H7 (cell line): ENCODE results near the gene MAP6D1. TPM values are rescaled to one million over a fixed set of nuclear protein-coding genes. Genes with fewer than 3 reads are reported as not detected.

Experiments used
- DNase-seq: peaks from one replicate; pipeline ENCODE4 v3.0.0; 2012
- H3K27me3 ChIP-seq: 2 replicates; pipeline ENCODE4 v1.6.0; 2011; ENCODE audit warnings: mild to moderate bottlenecking, low read length; ENCODE audit not compliant: control insufficient read depth, insufficient read depth
- H3K36me3 ChIP-seq: replicated peaks from 2 replicates; pipeline ENCODE4 v1.5.1; 2011; ENCODE audit warnings: low read length; ENCODE audit not compliant: control insufficient read depth, insufficient read depth
- H3K4me3 ChIP-seq: 2 replicates; pipeline ENCODE4 v1.5.1; 2011; ENCODE audit warnings: low read depth, mild to moderate bottlenecking, control low read depth, low read length, moderate library complexity; ENCODE audit not compliant: insufficient read depth
- total RNA-seq: library from RNA; depleted of rRNA; stranded (reverse); fragments of >200 nt; shearing (Covaris generic); gene quantifications from 2 replicates; pipeline ENCODE4 v1.2.3, GENCODE V29; 2014; rRNA removed

Gene MAP6D1
- total RNA-seq: 1.7 and 4.4 TPM in 2 replicates

DNA sequence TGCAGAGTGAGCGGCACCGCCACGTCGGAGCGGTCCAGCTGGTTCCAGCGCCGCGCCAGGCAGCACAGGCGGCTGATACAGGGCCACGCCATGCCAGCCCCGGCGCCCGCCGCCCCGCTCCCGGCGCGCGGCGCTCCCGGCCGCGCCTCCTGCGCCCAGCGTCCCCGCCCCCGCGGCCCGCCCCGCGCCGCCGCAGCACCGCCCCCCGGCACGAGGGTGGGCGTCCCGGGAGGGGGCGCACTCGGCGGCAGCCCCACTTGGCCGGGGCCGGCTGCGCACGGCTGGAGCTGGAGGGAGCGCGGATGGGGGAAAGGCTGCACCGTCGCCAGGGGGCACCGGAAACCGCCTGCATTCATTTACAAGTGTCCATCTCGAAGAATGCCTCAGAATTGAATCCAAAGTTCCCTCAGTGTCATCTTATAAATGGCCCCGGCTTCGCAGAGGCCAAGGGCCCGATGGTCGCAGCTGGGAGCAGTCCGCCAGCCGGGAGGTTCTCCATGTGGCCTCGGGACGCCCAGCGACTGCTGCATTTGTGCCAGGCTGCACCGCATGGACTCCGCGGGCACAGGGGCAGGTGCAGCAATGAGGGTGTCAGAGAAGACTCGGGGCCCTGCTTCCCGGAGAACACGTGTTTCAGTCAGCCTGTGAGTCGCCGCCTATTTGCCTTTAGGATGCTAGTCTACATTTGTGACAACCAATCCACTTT, at the start of gene MAP6D1:
MAP6D1 (minus strand) TSS at position 122 of the 706 bp plus-strand sequence; CDS start at position 92, 30 bp downstream.
- peak; percentile 97 for DNase-seq
- peaks cover 1% of the 10 kb centered on the region; the same call in 1 of the 2 replicates for H3K36me3 ChIP-seq
- peak within 1 kb of the TSS; percentile 72 for H3K4me3 ChIP-seq
- peaks cover 10% of the 10 kb centered on the region for H3K27me3 ChIP-seq

DNA sequence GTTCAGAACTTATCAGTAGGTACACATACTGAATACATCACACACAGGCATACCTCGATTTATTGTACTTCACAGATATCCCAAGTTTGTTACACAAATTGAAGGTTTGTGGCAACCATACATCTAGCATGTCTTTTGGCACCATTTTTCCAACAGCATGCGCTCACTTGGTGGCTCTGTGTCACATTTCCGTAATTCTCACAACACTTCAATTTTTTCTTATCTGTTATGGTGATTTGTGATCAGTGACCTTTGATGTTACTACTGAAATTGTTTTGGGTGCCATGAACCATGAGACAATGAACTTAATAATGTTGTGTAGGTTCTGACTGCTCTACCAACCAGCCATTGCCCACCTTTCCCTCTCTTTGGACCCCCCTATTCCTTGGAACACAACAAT, 48.5 kb upstream of the MAP6D1 start:
- Histone ChIP-seq H3K4me3 (no peak overlapping the region), H3K27me3 (no peaks in the 10 kb centered on the region), H3K36me3 (no peaks in the 10 kb centered on the region)
- DNase-seq: no peak

DNA sequence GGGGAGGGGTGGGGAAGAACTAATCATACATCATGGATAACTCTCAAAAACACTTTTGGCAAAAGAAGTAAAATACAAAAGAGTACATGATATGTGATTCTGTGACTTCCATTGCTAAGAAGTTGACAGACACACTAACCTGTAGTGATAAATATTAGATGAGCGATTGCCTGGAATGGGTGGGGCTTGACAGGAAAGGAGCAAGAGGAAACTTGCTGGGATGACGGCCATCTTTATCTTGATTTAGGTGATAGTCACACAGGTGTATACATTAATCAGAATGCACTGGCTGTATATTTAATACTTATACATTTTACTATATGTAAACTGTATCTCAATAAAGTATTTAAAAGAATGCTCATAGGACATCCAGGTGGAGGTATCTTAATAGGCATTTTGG, 46.2 kb upstream of the MAP6D1 start:
- no peak for DNase-seq
- no peak overlapping the region for H3K4me3 ChIP-seq
- no peaks in the 10 kb centered on the region for H3K27me3 ChIP-seq
- peaks cover 5% of the 10 kb centered on the region for H3K36me3 ChIP-seq

DNA sequence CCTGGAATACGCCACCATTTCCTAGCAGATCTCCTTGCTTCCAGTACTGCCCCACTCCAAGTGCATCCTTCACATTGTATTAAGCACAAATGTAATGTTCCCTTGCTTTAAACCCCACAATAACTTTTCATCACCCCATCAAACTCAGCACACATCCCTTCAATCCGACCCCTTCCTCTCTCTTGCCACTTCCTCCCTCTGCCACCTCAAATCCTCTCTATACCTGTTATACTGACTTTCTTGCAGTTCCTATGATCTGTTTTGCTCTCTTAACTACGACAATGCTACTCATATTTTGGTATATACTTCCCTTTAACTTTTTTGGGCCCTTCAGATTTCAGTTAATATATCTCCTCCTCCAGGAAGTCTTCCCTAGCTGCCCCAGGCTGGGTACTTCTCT, 45.2 kb upstream of the MAP6D1 start:
- H3K27me3 ChIP-seq: no peaks in the 10 kb centered on the region
- H3K4me3 ChIP-seq: no peak overlapping the region
- peaks cover 8% of the 10 kb centered on the region for H3K36me3 ChIP-seq
- no peak for DNase-seq

DNA sequence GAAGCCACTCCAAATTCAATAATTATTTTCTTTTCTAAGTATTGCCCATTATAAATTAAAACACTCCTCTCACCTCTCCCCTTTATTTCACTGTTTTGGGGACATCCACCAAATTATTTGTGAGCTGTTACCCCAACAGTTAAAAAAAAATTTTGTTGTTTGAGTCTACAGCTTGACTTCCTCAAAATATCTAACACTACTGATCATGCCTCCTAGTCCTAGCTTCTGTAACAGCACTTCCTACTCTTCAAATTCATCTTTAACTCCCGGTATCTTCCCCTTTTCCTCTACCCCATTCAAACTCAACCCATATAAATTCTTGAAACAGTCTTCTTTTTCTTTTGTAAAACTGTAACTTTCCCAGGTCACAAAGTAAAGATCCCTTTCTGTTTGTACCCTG, 43.4 kb upstream of the MAP6D1 start:
- no peak for DNase-seq
- Histone ChIP-seq H3K27me3 (no peaks in the 10 kb centered on the region), H3K36me3 (peaks cover 13% of the 10 kb centered on the region), H3K4me3 (no peak overlapping the region)

DNA sequence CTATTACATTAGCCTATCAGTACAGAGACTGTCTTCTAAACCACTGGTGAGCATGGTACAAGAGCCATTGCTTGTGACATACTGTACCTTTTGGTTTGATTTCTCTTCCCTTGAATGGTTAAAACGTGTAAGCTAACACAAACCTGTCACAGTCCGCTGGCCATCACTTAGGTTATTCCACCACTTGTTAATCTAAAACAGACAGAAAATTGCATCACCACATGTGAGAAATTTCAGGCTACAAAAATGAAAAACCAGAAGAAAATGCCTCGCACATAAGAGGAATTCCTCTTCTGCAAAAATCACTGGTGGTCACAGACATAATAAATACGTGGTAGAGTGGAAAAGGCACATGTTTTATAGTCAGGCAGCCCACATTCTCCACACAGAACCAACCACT, 37.2 kb upstream of the MAP6D1 start:
- no peak for DNase-seq
- H3K27me3 ChIP-seq: no peaks in the 10 kb centered on the region
- H3K4me3 ChIP-seq: no peak overlapping the region
- peaks cover 21% of the 10 kb centered on the region for H3K36me3 ChIP-seq

DNA sequence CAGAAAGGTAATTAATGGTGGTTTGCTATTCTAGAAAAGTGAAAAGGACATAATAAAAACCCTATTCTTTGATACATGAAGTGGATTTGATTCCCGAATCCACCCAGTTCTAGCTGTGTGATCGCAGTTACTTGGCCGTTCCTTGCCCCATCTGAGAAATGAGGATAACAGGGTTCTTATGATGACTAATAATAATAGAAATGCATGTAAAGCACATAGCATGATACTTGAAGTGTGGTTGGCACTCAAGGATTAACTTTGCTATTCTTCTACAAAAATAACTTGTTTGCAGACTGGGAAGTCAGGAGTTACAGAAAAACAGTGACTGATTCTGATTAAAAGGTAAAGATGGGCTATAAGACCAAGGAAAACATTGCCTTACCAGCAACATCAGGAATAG, 32.5 kb upstream of the MAP6D1 start:
- Histone ChIP-seq H3K36me3 (peaks cover 15% of the 10 kb centered on the region), H3K4me3 (no peak overlapping the region)
- no peak for DNase-seq

DNA sequence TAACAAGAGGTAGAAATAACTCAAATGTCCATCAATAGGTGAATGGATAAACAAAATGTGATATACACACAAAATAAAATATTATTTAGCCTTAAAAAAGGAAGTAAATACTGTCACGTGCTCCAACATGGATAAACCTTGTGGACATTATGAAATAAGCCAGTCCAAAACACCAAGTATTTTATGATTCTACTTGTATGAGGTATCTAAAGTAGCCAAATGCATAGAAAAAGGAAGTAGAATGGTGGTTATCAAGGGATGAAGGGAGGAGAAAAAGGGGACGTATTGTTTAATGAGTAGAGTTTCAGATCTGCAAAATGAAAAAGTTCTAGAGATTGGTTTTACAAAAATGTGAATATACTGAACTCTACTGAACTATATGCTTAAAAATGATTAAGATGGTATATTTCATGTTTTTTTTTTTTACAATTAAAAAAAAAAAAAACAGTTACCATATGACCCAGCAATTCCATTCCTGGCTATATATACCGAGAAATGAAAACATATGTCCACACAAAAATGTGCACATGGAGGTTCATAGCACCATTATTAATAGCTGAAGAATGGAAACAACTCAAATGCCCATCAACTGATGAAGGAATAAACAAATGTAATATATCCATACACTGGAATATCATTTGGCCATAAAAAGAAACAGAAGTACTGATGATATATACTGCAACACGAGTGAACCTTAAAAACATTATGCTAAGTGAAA, 29.1 kb upstream of the MAP6D1 start:
- H3K36me3 ChIP-seq: peaks cover 6% of the 10 kb centered on the region
- H3K4me3 ChIP-seq: no peak overlapping the region
- no peak for DNase-seq
- H3K27me3 ChIP-seq: no peaks in the 10 kb centered on the region

More for the DNA sequence above, 32.5 kb upstream of the MAP6D1 start:
- H3K27me3 ChIP-seq: no peaks in the 10 kb centered on the region

DNA sequence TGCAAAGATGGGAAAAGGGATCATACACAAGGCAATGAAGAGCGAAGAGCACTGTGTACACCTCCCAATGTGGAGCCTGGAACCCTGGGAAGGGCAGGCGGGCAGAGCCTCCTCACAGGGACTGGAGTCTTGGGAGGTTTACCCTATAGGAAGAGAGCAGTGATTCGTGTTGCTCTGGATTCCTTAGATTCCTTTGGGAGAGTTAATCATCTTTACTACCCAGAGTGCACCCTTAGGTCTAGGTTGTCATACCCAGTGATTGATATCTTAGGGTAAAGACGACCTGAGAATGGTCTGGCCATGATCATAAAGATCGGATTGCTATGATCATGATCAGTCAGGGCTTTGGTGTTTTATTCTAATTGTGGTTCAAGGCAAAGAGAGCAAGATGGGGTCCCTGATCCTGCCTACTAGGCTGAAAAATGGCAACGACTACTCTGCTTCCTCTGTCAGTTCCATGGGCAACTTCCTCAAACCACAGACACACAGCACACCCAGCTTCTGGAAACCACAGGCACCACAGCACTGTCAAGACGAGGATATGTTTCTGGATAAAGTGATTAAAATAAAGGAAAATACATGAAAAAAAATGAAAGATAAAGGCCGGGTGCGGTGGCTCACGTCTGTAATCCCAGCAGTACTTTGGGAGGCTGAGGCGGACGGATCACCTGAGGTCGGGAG, 20.4 kb upstream of the MAP6D1 start:
- no peak overlapping the region for H3K4me3 ChIP-seq
- H3K36me3 ChIP-seq: peaks cover 17% of the 10 kb centered on the region
- DNase-seq: no peak
- no peaks in the 10 kb centered on the region for H3K27me3 ChIP-seq

DNA sequence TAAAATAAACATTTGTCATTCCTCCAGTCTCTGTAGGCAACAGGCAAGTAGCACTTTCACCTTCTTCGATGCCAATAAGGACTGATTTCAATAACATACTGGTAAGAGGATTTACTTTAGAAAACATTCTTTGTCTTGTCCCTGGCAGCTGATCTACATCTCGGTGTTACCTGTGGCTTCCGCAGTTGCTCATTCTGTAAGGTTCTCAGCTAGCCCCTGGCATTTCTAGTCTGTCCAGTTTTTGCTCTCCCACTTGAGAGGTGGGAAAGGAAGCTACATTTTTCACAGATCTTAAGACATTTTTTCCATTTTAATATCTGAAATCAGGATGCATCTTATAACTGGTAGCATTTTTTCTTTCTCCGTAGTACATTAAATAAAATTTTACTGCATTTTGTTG, 19.7 kb upstream of the MAP6D1 start:
- Histone ChIP-seq H3K36me3 (peaks cover 17% of the 10 kb centered on the region), H3K4me3 (no peak overlapping the region), H3K27me3 (no peaks in the 10 kb centered on the region)
- no peak for DNase-seq

DNA sequence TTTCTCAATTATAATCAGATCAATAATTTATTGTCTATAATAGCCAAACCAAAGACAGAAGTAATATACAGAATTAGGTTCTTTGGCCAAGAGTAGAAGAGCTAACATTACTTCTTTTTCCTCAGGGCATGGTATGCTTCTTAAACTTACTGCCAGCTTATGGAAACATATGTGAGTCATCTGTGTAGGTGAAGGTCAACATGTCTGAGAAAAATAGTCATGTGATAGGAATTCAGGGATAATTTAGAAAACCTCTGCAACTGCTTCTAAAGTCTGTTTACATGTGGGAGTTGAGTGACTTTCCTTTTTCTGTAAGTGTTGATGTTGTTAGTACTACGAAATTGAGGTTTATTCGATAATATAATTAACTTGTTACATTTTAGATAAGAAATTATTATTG, 19.2 kb upstream of the MAP6D1 start:
- Histone ChIP-seq H3K36me3 (peaks cover 17% of the 10 kb centered on the region), H3K4me3 (no peak overlapping the region), H3K27me3 (no peaks in the 10 kb centered on the region)
- DNase-seq: no peak

DNA sequence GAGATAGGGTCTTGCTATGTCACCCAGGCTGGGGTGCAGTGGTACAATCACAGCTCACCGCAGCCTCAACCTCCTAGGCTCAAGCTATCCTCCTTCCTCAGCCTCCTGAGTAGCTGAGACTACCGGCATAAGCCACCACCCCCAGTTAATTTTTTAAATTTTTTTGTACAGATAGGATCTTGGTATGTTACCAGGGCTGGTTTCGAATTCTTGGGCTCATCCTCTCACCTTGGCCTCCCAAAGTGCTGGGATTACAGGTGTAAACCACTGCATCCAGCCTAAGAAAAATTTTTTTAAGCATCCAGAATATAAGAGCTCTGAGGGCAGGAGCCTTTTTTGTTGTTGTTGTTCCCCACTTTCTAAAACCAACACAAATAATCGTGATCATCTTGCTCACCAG, 14.4 kb upstream of the MAP6D1 start:
- peaks cover 15% of the 10 kb centered on the region for H3K36me3 ChIP-seq
- H3K27me3 ChIP-seq: no peaks in the 10 kb centered on the region
- no peak for DNase-seq
- H3K4me3 ChIP-seq: no peak overlapping the region

DNA sequence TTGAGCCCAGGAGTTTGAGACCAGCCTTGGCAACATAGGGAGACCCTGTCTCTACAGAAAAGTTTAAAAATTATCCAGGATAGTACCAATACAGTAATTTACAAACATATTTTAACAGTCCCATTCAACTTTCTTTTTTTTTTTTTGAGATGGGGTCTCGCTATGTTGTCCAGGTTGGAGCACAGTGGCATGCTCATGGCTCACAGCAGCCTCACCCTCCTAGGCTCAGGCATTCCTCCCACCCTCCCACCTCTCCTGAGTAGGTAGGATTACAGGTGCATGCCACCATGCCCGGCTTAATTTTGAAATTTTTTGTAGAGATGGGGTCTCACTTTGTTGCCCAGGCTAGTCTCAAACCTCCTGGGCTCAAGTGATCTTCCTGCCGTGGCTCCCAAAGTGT, 12.5 kb upstream of the MAP6D1 start:
- no peak for DNase-seq
- Histone ChIP-seq H3K36me3 (peaks cover 13% of the 10 kb centered on the region), H3K27me3 (no peaks in the 10 kb centered on the region), H3K4me3 (no peak overlapping the region)

DNA sequence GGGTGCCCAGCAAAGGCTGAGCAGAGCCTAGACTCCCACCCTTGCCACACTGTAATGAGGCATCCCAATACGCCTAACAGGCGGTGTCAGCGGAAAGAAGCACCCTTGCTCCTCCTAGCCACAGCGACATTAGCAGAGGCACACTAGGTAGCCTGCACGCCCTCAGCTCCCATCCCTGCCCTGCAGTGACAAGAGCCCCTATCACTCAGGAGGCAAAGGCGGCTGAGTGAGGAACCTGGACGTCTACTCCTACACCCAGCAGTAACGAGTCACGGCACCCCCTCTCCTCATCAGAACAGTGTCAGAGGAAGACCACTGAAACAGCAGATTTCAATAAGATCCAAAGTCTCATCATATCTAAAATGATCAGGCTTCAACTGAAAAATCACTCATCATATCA, 12.0 kb upstream of the MAP6D1 start:
- DNase-seq: no peak
- no peak overlapping the region for H3K4me3 ChIP-seq
- no peaks in the 10 kb centered on the region for H3K27me3 ChIP-seq
- H3K36me3 ChIP-seq: peaks cover 16% of the 10 kb centered on the region

DNA sequence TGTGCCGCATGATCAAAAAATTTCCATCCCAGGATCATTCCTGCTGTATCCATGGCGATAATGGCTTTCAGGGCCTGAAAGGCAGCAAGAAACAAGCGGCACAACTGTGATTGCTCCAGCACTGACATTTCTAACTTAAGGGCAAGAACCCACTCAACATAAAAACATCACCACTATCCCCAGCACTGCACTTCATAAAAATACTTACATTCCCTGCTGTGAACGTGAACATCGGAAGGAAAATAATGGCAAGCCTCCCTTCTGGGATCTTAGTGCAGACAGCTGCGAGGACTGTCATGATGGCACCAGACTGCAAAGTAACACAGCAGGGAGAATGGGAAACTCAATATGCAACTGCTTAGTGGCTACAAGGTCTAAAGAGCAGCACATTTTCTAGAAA, 8.1 kb upstream of the MAP6D1 start:
- H3K36me3 ChIP-seq: peaks cover 9% of the 10 kb centered on the region

More for the DNA sequence above, 8.1 kb upstream of the MAP6D1 start:
- no peak for DNase-seq
- no peak overlapping the region for H3K4me3 ChIP-seq
- H3K27me3 ChIP-seq: no peaks in the 10 kb centered on the region
